Lower leg skin (tissue), 3 donors: ENCODE results near the gene POU6F2.

Experiments
- POLR2A ChIP-seq, 2 donors: fragments of 450-650 bp; IDR thresholded peaks; one replicate each; pipeline ENCODE4 v1.6.1; 2016 to 2017; ENCODE audit warnings: antibody characterized with exemption in 2 of 2, mild to moderate bottlenecking in 1 of 2, moderate library complexity in 1 of 2
- TF ChIP-seq, protein P1 (sequence below), 3 donors: fragments of 450-650 bp; IDR thresholded peaks; one replicate each; pipeline ENCODE4 v1.5.1; 2016; ENCODE audit warnings: antibody characterized with exemption in 3 of 3, mild to moderate bottlenecking in 3 of 3, moderate library complexity in 2 of 3

- TF ChIP-seq, protein P1, sequence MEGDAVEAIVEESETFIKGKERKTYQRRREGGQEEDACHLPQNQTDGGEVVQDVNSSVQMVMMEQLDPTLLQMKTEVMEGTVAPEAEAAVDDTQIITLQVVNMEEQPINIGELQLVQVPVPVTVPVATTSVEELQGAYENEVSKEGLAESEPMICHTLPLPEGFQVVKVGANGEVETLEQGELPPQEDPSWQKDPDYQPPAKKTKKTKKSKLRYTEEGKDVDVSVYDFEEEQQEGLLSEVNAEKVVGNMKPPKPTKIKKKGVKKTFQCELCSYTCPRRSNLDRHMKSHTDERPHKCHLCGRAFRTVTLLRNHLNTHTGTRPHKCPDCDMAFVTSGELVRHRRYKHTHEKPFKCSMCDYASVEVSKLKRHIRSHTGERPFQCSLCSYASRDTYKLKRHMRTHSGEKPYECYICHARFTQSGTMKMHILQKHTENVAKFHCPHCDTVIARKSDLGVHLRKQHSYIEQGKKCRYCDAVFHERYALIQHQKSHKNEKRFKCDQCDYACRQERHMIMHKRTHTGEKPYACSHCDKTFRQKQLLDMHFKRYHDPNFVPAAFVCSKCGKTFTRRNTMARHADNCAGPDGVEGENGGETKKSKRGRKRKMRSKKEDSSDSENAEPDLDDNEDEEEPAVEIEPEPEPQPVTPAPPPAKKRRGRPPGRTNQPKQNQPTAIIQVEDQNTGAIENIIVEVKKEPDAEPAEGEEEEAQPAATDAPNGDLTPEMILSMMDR (IDR thresholded peaks at IDR 0.05), result no peak
- no peak for TF ChIP-seq POLR2A (IDR thresholded peaks at IDR 0.05)
Measured at GRCh38 chr7:39142750-39143149, 165.0 kb downstream of the POU6F2 start.
